Activated T-cell treated with anti-CD3 and anti-CD28 coated beads, Interleukin-2, amount 50 U/mL, for 4 hours (primary cell): ENCODE data around the gene MPPED1. TPM values are rescaled to one million over a fixed set of nuclear protein-coding genes. Genes with fewer than 3 reads are reported as not detected.

Experiments used
- ATAC-seq, 2 donors: fragments of 200-7000 bp; cut with Tn5 transposase; one replicate each; pipeline ENCODE4 v1.10.0; 2021
- DNase-seq: peaks from one replicate; pipeline ENCODE4 v3.0.0-alpha.2; 2020
- H3K27me3 Mint-ChIP-seq: one replicate; pipeline ENCODE4 v1.8.0; 2021; ENCODE audit warnings: low read depth, mixed read lengths
- H3K36me3 Mint-ChIP-seq: one replicate; pipeline ENCODE4 v1.8.0; 2022; ENCODE audit warnings: mixed read lengths; ENCODE audit not compliant: insufficient read depth
- H3K4me1 Mint-ChIP-seq: one replicate; pipeline ENCODE4 v1.8.0; 2021; ENCODE audit warnings: low read depth, mixed read lengths
- H3K4me3 Mint-ChIP-seq: one replicate; pipeline ENCODE4 v1.8.0; 2021; ENCODE audit warnings: mild to moderate bottlenecking, moderate library complexity, mixed read lengths
- H3K9me3 Mint-ChIP-seq: one replicate; pipeline ENCODE4 v1.8.0; 2021; ENCODE audit warnings: mixed read lengths
- total RNA-seq, 3 donors: library from RNA; stranded (reverse); gene quantifications; one replicate each; pipeline ENCODE4 v1.2.1, GENCODE V29; 2021

The MPPED1 gene
- total RNA-seq, 3 donors from 2014 or later: not detected

DNA sequence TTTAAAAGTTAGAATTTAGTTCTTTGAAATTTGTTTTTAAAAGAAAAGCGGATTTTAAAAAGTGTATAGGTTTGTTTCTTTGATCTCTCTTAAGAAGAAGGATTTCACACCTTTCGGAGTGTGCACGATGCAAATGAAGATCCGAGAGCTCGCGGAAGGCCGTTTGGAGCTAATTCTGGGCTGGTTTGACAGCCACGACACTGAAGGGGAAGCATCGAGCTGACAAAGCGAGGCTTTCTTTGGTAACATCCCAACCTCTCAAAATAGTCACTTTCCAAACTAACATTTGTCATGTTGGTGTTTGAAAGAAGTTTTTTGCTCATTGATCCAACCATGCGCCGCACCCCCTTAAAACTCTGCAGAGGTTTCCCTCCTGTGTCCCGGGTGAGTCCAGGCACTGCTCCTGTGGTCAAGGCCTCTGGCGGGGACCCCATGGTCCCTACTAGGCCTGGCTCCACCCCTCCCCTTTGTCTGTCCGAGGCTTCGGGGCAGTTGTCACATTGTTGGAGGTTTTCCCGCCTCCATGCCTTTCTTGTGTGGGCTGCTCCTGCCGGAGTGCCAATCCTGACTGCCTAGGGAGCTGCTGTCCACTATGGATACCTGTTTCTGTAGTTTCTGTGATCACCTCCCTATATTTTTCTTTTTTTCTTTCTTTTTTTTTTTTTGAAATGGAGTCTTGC is 39.7 kb downstream of the MPPED1 start:
- H3K4me1 Mint-ChIP-seq: no peaks in the 10 kb centered on the region
- no peak for ATAC-seq
- H3K4me3 Mint-ChIP-seq: no peak overlapping the region
- peaks cover 27% of the 10 kb centered on the region for H3K27me3 Mint-ChIP-seq
- no peaks in the 10 kb centered on the region for H3K36me3 Mint-ChIP-seq
- no peaks in the 10 kb centered on the region for H3K9me3 Mint-ChIP-seq
- DNase-seq: no peak

DNA sequence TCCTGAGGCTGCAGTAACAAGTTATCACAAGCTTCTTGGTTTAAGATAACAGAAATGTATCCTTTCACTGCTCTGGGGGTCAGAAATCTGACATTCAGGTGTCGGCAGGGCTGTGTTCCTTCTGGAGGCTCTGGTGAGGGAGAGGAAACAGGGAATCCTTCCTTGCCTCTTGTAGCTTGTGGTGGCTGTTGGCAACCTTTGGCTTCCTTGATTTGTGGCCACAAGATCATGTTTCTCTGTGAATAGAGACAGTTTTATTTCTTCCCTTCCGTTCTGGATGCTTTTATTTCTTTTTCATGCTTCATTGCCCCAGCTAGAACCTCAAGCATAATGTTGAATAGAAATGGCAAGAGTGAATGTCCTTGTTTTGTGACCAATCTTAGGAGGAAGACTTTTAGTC is 44.0 kb downstream of the MPPED1 start:
- H3K36me3 Mint-ChIP-seq: no peaks in the 10 kb centered on the region
- ATAC-seq: no peak

DNA sequence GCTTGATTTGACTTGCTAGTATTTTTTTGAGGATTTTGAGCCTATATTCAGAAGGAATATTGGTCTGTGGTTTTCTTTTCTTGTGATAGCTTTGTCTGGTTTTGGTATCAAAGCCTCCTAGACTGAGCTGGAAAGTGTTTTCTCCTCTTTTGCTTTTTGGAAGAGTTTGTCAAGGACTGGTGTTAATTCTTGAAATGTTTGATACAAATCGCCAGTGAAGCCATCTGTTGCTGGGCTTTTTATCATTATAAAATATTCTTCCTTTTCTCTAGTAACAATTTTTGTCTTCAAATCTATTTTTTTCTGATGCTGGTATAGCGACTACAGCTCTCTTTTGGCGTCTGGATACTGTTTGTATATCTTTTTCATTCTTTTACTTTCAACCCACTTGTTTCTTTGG is 45.2 kb downstream of the MPPED1 start:
- no peak for DNase-seq
- Mint-ChIP-seq H3K4me3 (no peak overlapping the region), H3K4me1 (no peaks in the 10 kb centered on the region), H3K9me3 (no peaks in the 10 kb centered on the region), H3K27me3 (peaks cover 43% of the 10 kb centered on the region), H3K36me3 (no peaks in the 10 kb centered on the region)
- ATAC-seq: no peak

More for the DNA sequence above, 44.0 kb downstream of the MPPED1 start:
- Mint-ChIP-seq H3K4me1 (no peaks in the 10 kb centered on the region), H3K9me3 (no peaks in the 10 kb centered on the region), H3K4me3 (no peak overlapping the region), H3K27me3 (peaks cover 43% of the 10 kb centered on the region)
- DNase-seq: no peak

DNA sequence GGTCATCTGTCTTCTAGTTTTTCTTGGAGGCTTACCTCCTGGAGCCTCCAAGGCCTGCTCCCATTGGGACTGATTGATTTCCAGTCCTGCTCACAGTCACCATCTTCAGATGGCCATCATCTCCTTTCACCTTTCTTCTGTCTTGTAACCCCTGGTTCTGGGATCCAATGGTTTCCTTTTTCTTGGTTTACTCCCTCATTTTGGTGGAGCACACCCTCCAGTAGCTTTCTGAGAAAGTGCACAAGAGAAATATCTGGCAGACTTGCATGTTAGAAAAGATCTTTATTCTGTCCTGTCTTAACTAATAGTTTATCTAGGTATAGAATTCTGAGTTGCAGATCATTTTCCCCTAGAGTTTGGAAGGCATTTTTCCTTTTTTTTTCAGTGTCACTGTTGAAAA is 50.9 kb downstream of the MPPED1 start:
- no peaks in the 10 kb centered on the region for H3K4me1 Mint-ChIP-seq
- no peak for ATAC-seq
- H3K27me3 Mint-ChIP-seq: peaks cover 30% of the 10 kb centered on the region
- H3K9me3 Mint-ChIP-seq: peaks cover 7% of the 10 kb centered on the region
- DNase-seq: no peak
- no peak overlapping the region for H3K4me3 Mint-ChIP-seq
- H3K36me3 Mint-ChIP-seq: no peaks in the 10 kb centered on the region

DNA sequence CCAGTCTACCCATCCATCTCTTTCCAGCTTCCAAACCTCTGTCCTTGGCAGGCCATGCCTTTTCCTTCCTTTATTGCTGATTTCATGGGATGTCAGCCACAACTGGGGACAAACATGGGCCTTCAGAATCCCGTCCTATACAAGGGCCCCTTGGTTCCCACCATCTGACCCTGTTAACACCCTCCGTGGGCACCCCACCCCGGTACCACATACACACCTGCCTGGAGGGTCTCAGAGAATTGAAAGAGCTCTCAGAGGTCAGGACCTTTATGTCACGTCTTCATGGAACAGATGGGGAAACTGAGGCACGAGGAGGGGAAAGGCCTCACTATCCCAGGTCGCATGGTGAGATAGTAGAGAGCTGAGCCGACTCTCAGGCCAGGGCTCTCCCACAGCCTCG is 53.0 kb downstream of the MPPED1 start:
- DNase-seq: no peak
- ATAC-seq: no peak
- Mint-ChIP-seq H3K27me3 (peaks cover 36% of the 10 kb centered on the region), H3K4me3 (no peak overlapping the region), H3K9me3 (peaks cover 7% of the 10 kb centered on the region), H3K4me1 (no peaks in the 10 kb centered on the region), H3K36me3 (no peaks in the 10 kb centered on the region)

DNA sequence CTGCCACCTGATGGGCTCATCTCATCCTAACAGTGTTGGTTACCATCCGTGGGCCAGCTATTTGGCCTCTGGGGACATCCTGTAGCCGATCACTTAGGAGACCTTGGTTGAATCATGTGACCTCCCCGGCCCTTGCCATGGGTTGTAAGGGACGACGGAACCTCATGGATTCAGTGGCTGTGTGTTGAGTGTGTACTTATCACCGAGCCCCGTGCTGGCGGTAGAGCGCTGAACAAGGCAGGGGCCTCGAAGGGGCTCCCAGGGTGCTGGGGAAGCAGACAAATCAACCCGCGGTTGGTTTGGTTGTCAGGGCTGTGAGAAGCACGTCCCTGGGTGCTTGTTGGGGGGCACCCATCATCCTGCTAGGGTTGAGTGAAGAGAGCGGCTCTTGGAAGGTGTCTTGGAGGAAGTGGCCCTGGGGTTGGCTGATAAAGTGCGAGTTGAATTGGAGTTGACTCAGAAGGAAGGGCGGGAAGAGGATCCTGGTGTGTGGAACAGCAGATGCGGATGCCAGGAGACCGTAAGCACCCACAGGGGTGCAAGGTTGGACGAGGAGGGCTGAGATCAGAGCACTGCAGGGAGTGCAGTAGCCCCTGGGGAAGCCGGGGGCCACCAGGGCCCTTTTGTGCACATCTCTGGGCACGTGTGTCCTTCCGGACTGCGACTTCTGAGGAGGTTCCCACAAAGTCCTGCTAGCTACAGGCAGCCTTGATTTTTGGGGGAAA is 53.6 kb downstream of the MPPED1 start:
- Mint-ChIP-seq H3K4me3 (no peak overlapping the region), H3K27me3 (peaks cover 36% of the 10 kb centered on the region), H3K36me3 (no peaks in the 10 kb centered on the region), H3K9me3 (peaks cover 7% of the 10 kb centered on the region), H3K4me1 (no peaks in the 10 kb centered on the region)
- ATAC-seq (no peak), DNase-seq (no peak)

DNA sequence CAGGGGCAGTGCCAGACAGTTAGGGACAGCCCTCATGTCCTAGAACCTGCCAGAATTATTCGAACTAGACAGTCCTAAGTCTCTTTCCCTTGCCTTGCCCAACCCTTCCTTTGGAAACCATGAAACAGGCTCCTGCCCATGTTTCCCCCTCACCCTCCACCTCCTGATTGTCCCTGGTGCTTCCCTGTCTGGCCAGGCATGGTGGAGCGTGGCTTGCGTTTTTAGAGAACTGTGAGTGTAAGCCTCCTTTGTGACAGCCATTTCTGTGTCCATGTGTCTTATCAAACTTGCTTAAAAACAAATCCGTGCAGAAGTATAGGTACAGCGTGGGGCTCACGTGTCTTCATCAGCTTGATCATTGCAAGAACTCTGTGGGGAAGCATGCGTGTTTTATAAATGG is 54.9 kb downstream of the MPPED1 start:
- Mint-ChIP-seq H3K27me3 (peaks cover 38% of the 10 kb centered on the region), H3K4me3 (no peak overlapping the region), H3K4me1 (no peaks in the 10 kb centered on the region), H3K36me3 (no peaks in the 10 kb centered on the region), H3K9me3 (peaks cover 7% of the 10 kb centered on the region)
- ATAC-seq: no peak
- no peak for DNase-seq

DNA sequence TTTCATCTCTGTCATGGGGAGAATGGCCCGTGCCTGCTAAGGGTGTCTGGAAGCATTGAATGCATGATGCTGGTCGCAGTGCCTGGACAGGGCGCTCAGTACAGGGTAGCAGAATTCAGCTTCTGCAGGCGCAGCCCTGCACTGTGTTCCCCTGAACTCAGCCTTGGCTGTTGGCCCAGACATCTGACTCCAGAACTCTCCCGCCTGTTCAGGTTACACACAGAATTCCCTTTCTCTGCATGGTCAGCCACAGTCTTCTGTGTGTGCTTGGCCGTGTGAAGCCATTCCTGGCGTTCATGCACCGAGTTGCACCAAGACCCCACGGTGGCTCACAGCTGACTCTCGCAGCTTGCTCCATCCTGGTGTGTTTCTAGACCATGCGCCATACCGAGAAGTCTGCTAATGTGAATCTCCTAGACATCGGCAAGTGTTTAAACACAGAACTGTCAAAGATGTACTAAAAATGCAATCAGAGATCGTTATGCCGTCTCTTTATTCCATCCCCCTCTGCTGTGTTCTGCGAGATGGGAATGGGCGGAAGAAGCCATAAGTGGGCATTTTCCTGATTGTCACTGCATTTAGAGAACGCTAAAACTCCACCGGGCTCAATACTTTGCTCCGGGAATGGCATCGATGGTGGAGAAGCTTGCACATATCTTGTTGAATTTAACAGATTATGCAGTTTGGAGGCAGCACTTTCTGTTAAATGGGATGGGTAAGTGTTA is 55.6 kb downstream of the MPPED1 start:
- H3K4me3 Mint-ChIP-seq: no peak overlapping the region
- H3K36me3 Mint-ChIP-seq: no peaks in the 10 kb centered on the region
- no peaks in the 10 kb centered on the region for H3K4me1 Mint-ChIP-seq
- peaks cover 38% of the 10 kb centered on the region for H3K27me3 Mint-ChIP-seq
- DNase-seq (no peak), ATAC-seq (no peak)
- peaks cover 7% of the 10 kb centered on the region for H3K9me3 Mint-ChIP-seq

DNA sequence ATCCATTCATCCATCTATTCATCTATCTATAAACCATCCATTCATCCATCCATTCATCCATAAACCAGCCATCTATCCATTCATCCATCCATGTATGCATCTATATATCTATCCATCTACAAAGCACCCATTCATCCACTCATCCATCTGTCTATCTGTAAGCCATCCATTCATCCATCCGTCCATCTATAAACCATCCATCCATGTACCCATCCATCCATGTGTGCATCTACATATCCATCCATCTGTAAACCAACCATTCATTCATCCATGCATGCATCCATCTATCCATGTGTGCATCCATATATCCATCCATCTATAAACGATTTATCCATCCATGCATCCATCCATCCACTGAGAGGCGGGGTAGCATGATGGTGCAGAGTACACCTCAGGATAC is 58.4 kb downstream of the MPPED1 start:
- Mint-ChIP-seq H3K36me3 (no peaks in the 10 kb centered on the region), H3K4me3 (no peak overlapping the region), H3K4me1 (no peaks in the 10 kb centered on the region), H3K9me3 (no peaks in the 10 kb centered on the region), H3K27me3 (peaks cover 42% of the 10 kb centered on the region)
- ATAC-seq (no peak), DNase-seq (no peak)

DNA sequence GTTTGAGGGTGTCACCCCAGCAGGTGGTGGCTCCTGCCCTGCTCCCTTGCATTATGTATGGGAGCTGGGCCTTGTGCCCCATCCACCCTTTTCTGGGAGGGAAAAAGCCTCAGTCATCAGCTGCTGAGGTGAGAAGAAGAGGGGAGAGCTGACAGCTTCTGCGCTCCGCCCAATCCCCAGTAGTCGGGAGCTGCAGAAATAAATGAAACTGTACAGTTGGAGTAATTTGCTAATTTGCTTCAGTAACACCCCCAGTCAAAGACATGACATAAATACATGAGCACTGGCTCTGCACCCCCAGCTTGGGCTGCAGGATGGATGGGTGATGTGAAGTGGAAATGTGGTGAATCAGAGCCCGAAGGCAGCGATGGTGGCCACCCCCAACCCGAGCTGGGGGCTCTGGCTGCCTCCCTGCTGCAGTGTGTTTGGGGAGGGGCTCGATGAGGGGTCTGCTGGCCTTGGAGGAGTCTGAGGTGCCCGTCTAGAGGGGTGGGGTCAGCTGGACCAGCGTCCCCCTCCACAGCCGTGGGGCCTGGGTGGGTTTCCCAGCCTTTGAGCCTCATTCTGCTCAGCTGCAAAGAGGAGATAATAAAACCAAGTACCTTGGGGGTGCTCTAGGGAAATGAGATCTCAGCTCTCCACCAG is 59.2 kb downstream of the MPPED1 start:
- H3K36me3 Mint-ChIP-seq: no peaks in the 10 kb centered on the region
- DNase-seq: no peak
- H3K27me3 Mint-ChIP-seq: peaks cover 37% of the 10 kb centered on the region
- H3K9me3 Mint-ChIP-seq: no peaks in the 10 kb centered on the region
- no peak overlapping the region for H3K4me3 Mint-ChIP-seq
- no peak for ATAC-seq
- H3K4me1 Mint-ChIP-seq: no peaks in the 10 kb centered on the region

DNA sequence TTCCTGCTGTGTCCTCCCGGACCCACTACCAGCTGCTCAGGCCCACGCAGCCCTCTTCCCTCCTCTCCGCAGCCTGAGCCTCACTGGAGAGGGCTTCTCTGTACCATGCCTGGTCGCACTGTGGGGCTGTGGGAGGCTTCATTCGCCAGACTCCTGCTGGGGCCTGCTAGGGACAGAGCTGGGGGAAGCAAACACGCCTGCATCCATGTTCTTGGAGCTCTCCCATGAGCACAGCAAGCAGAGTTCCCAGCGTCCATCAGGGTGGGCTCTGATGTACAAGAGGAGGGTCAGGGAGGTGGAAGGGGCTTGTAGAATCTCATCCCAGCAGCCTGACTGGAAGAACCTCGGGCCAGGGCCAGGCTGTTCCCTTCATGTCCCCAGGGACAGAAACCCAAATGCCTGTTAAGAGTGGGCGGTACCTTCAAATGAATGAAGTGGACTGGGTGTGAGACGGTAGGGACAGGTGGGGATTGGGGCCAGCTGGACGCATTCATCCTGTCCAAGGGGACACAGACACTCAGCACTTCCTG is 59.9 kb downstream of the MPPED1 start:
- Mint-ChIP-seq H3K4me3 (no peak overlapping the region), H3K36me3 (no peaks in the 10 kb centered on the region), H3K27me3 (peaks cover 34% of the 10 kb centered on the region), H3K4me1 (no peaks in the 10 kb centered on the region), H3K9me3 (no peaks in the 10 kb centered on the region)
- DNase-seq (no peak), ATAC-seq (no peak)

DNA sequence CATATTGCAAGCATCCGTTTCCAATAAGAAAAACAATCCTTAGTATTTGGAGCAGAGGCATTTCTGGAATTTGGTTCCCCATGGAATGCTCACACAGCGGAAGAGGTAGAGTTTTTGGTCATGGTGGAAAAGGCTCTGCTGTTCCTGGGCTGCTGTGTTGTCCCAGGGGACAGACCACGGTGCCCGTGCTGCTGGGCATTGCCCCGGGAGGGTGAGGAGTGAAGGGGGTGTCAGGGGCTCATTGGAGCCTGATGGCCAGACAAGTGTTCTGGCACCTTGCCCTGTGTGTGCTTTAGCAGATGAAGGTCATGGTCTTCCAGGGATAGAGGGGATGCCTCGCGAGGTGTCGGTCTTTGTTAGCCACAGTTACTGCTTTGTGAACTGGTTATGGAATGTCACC is 61.2 kb downstream of the MPPED1 start:
- Mint-ChIP-seq H3K36me3 (no peaks in the 10 kb centered on the region), H3K27me3 (peaks cover 27% of the 10 kb centered on the region), H3K4me1 (no peaks in the 10 kb centered on the region), H3K4me3 (no peak overlapping the region), H3K9me3 (no peaks in the 10 kb centered on the region)
- no peak for ATAC-seq
- DNase-seq: no peak

DNA sequence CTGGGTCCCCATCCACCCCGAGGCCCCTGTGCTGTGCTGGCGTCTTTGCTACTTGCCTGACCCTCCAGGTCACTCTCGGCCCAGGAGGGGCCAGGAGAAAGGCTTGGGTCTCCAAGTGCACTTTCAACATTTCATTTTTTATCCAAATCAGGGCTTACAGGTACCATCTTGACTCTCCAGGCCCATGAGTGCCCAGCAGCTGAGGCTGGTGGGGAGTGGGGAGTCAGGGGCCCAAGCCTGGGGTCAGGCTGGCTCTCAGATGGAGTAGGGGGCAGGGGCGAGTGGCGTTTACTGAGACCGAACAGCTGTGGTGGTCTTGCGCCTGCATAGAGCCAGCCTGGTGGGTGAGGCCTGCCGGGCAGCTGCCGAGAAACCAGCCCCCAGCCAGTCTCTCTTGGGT is 61.6 kb downstream of the MPPED1 start:
- no peaks in the 10 kb centered on the region for H3K36me3 Mint-ChIP-seq
- H3K4me3 Mint-ChIP-seq: no peak overlapping the region
- ATAC-seq (no peak), DNase-seq (no peak)
- H3K4me1 Mint-ChIP-seq: no peaks in the 10 kb centered on the region
- peaks cover 24% of the 10 kb centered on the region for H3K27me3 Mint-ChIP-seq
- H3K9me3 Mint-ChIP-seq: no peaks in the 10 kb centered on the region
